IPS-15b (cell line): Measurements from ENCODE around the gene CFAP157.

Experiments used
- H3K27me3 ChIP-seq: one replicate; pipeline ENCODE4 v1.6.1; 2013; ENCODE audit warnings: low read length; ENCODE audit not compliant: control insufficient read depth, insufficient read depth
- H3K36me3 ChIP-seq: one replicate; pipeline ENCODE4 v1.6.1; 2013; ENCODE audit warnings: low read length; ENCODE audit not compliant: control insufficient read depth, insufficient read depth
- H3K4me1 ChIP-seq: one replicate; pipeline ENCODE4 v1.6.1; 2013; ENCODE audit warnings: mild to moderate bottlenecking, low read length; ENCODE audit not compliant: control insufficient read depth, insufficient read depth
- H3K4me3 ChIP-seq: one replicate; pipeline ENCODE4 v1.5.1; 2013; ENCODE audit warnings: low read depth, low read length
- H3K9ac ChIP-seq: one replicate; pipeline ENCODE4 v1.6.1; 2013; ENCODE audit warnings: low read depth, mild to moderate bottlenecking, low read length
- H3K9me3 ChIP-seq: one replicate; pipeline ENCODE4 v1.6.1; 2013; ENCODE audit warnings: mild to moderate bottlenecking, low read length; ENCODE audit not compliant: control insufficient read depth, insufficient read depth

CFAP157 gene

GRCh38 chr9:127758843-127759242 is 52.1 kb downstream of the CFAP157 start:
- H3K27me3 ChIP-seq = peaks cover 11% of the 10 kb centered on the region

GRCh38 chr9:127761061-127761460 is 54.3 kb downstream of the CFAP157 start:
- Histone ChIP-seq H3K9me3 (no peaks in the 10 kb centered on the region), H3K36me3 (no peaks in the 10 kb centered on the region), H3K9ac (no peak overlapping the region), H3K27me3 (peaks cover 5% of the 10 kb centered on the region), H3K4me3 (no peak overlapping the region), H3K4me1 (peaks cover 5% of the 10 kb centered on the region)

More at GRCh38 chr9:127758843-127759242, 52.1 kb downstream of the CFAP157 start:
- Histone ChIP-seq H3K4me3 (no peak overlapping the region), H3K4me1 (peaks cover 8% of the 10 kb centered on the region), H3K9ac (no peak overlapping the region), H3K36me3 (no peaks in the 10 kb centered on the region), H3K9me3 (no peaks in the 10 kb centered on the region)

- Histone ChIP-seq H3K36me3 (no peaks in the 10 kb centered on the region), H3K4me1 (peaks cover 5% of the 10 kb centered on the region), H3K9ac (no peak overlapping the region), H3K4me3 (no peak overlapping the region), H3K27me3 (peaks cover under 1% of the 10 kb centered on the region), H3K9me3 (no peaks in the 10 kb centered on the region)
Measured at GRCh38 chr9:127761491-127761956, 54.7 kb downstream of the CFAP157 start.

- Histone ChIP-seq H3K4me3 (no peak overlapping the region), H3K36me3 (no peaks in the 10 kb centered on the region), H3K9me3 (no peaks in the 10 kb centered on the region), H3K27me3 (no peaks in the 10 kb centered on the region), H3K9ac (no peak overlapping the region), H3K4me1 (peaks cover 5% of the 10 kb centered on the region)
Measured at GRCh38 chr9:127762111-127762676, 55.4 kb downstream of the CFAP157 start.

GRCh38 chr9:127763918-127764384 is 57.2 kb downstream of the CFAP157 start:
- no peak overlapping the region for H3K4me3 ChIP-seq
- H3K4me1 ChIP-seq = peaks cover 5% of the 10 kb centered on the region
- no peaks in the 10 kb centered on the region for H3K27me3 ChIP-seq
- H3K9ac ChIP-seq = no peak overlapping the region
- no peaks in the 10 kb centered on the region for H3K36me3 ChIP-seq
- H3K9me3 ChIP-seq = no peaks in the 10 kb centered on the region

GRCh38 chr9:127765418-127765817 is 58.6 kb downstream of the CFAP157 start:
- Histone ChIP-seq H3K9ac (no peak overlapping the region), H3K9me3 (no peaks in the 10 kb centered on the region), H3K4me1 (peaks cover 12% of the 10 kb centered on the region), H3K4me3 (no peak overlapping the region), H3K36me3 (no peaks in the 10 kb centered on the region), H3K27me3 (no peaks in the 10 kb centered on the region)
